ENCODE measurements around the gene RGP1. TPM values are rescaled to one million over a fixed set of nuclear protein-coding genes. Genes with fewer than 3 reads are reported as not detected.
A peak's percentile ranks its signal among the peaks of the same experiment; 100 is the strongest.

The RGP1 gene
- total and polyA plus RNA-seq, 9 of the 15 experiments (the other 6 are each of a cell fraction or from before 2014, with no cell fraction given): 0.42 to 13.8 (median 6.7) TPM

- TF ChIP-seq ZNF740 (CRISPR knock-in tag; IDR thresholded peaks at IDR 0.05) (0 out of 2 replicates have a peak, but pooled peaks have one; percentile 37), ZNF740 (tag; IDR thresholded peaks at IDR 0.05) (no peak), BRCA1 (IDR thresholded peaks at IDR 0.05) (no peak), BRCA1 (CRISPR knock-in tag; IDR thresholded peaks at IDR 0.05) (no peak), MYNN (IDR thresholded peaks at IDR 0.05) (peak; percentile 28; the same call in 1 of the 2 replicates), MYNN (CRISPR knock-in tag; IDR thresholded peaks at IDR 0.05) (no peak), FOXP1 (CRISPR knock-in tag; IDR thresholded peaks at IDR 0.05) (no peak), TCF3 (CRISPR knock-in tag; IDR thresholded peaks at IDR 0.05) (peak; percentile 39; the same call in 1 of the 2 replicates), TAF1 (IDR thresholded peaks at IDR 0.05; ENCODE audit: control insufficient read depth, extremely low read depth, insufficient read depth, low read length, severe bottlenecking) (peak; percentile 5), MAFG (tag; conservative IDR thresholded peaks at IDR 0.05) (0 out of 2 replicates have a peak, but pooled peaks have one; percentile 6), EP400 (IDR thresholded peaks at IDR 0.05) (peak; percentile 40; the same call in 1 of the 2 replicates), ZC3H8 (IDR thresholded peaks at IDR 0.05) (no peak), JUND (IDR thresholded peaks at IDR 0.05; ENCODE audit: borderline replicate concordance, low read depth, low read length) (no peak; the same call in 1 of the 2 replicates), JUND (tag; IDR thresholded peaks at IDR 0.05; ENCODE audit: borderline replicate concordance, low read depth, low read length) (no peak; the same call in 2 of the 3 replicates), CBFB (CRISPR knock-in tag; IDR thresholded peaks at IDR 0.05) (0 out of 2 replicates have a peak, but pooled peaks have one; percentile 30), NBN (IDR thresholded peaks at IDR 0.05; ENCODE audit: low read depth) (peak; percentile 64), ZBTB2 (IDR thresholded peaks at IDR 0.05) (peak; percentile 40; the same call in 1 of the 2 replicates), PRDM10 (IDR thresholded peaks at IDR 0.05; ENCODE audit: partially characterized antibody) (peak; percentile 32), ZNF395 (CRISPR knock-in tag; IDR thresholded peaks at IDR 0.05) (peak; percentile 64; the same call in 1 of the 2 replicates), RBFOX2 (IDR thresholded peaks at IDR 0.05; ENCODE audit: low read depth, low read length) (peak; percentile 28; the same call in 1 of the 2 replicates), EGR1 (conservative IDR thresholded peaks at IDR 0.05) (peak; percentile 40; the same call in 1 of the 2 replicates)
Observed at GRCh38 chr9:35729700-35730485, 19.2 kb upstream of the RGP1 start (continued).
